PC-9 (cell line): ENCODE measurements around the gene CENPA. TPM values are rescaled to one million over a fixed set of nuclear protein-coding genes. Genes with fewer than 3 reads are reported as not detected.

ENCODE experiments used
- BruUV-seq: library from RNA; stranded (reverse); fragments of 400-500 nt; replicated peaks from 2 replicates; lab custom pipeline; 2021; lab: Mats Ljungman, UMichigan
- CTCF ChIA-PET: fragments of 300-600 bp; sonication (Branson Sonifier 250); formaldehyde crosslinking; loops from one replicate; lab custom pipeline; 2022; ENCODE audit warnings: antibody characterized with exemption; lab: Charles Lee
- POLR2A ChIA-PET: fragments of 300-600 bp; sonication (Branson Sonifier 250); formaldehyde crosslinking; loops from one replicate; lab custom pipeline; 2022; ENCODE audit warnings: antibody characterized with exemption; ENCODE audit not compliant: unreplicated experiment; lab: Charles Lee
- DNase-seq, 2 experiments: peaks; one replicate each; pipeline versions ENCODE4 v3.0.0 to v3.0.0-alpha.2; 2015 to 2022; ENCODE audit warnings: mixed read lengths in 1 of 2
- H2AFZ ChIP-seq: fragments of 200-600 bp; sonication (generic); 2 replicates; pipeline ENCODE4 v1.8.1; 2017; ENCODE audit warnings: antibody characterized with exemption
- H3F3A ChIP-seq: fragments of 200-600 bp; sonication (generic); 2 replicates; pipeline ENCODE4 v1.8.1; 2017; ENCODE audit warnings: antibody characterized with exemption, mild to moderate bottlenecking, low read depth; ENCODE audit not compliant: insufficient read depth
- H3K27ac ChIP-seq: fragments of 200-600 bp; sonication (generic); 2 replicates; pipeline ENCODE4 v1.6.1; 2016; ENCODE audit warnings: mixed run types
- H3K27me3 ChIP-seq: fragments of 200-600 bp; sonication (generic); 2 replicates; pipeline ENCODE4 v1.6.1; 2016; ENCODE audit warnings: low read depth, mixed run types; ENCODE audit not compliant: insufficient read depth
- H3K36me3 ChIP-seq: fragments of 200-600 bp; sonication (generic); 2 replicates; pipeline ENCODE4 v1.6.1; 2016; ENCODE audit warnings: low read depth, mixed run types
- H3K4me1 ChIP-seq: fragments of 200-600 bp; sonication (generic); replicated peaks from 2 replicates; pipeline ENCODE4 v1.6.1; 2016; ENCODE audit warnings: mixed run types; ENCODE audit not compliant: insufficient read depth
- H3K4me2 ChIP-seq: fragments of 200-600 bp; sonication (generic); 2 replicates; pipeline ENCODE4 v1.6.1; 2017; ENCODE audit warnings: mixed run types
- H3K4me3 ChIP-seq: fragments of 200-600 bp; sonication (generic); 2 replicates; pipeline ENCODE4 v1.6.1; 2016; ENCODE audit warnings: mixed run types
- H3K79me2 ChIP-seq: fragments of 200-600 bp; sonication (generic); 2 replicates; pipeline ENCODE4 v1.6.1; 2017; ENCODE audit warnings: low read depth, mixed run types
- H3K9me2 ChIP-seq: fragments of 200-600 bp; sonication (generic); 2 replicates; pipeline ENCODE4 v1.8.1; 2017; ENCODE audit warnings: mild to moderate bottlenecking; ENCODE audit not compliant: insufficient read depth
- H3K9me3 ChIP-seq: fragments of 200-600 bp; sonication (generic); 2 replicates; pipeline ENCODE4 v1.8.1; 2016; ENCODE audit warnings: low read depth; ENCODE audit not compliant: insufficient read depth
- H4K20me1 ChIP-seq: fragments of 200-600 bp; sonication (generic); 2 replicates; pipeline ENCODE4 v1.8.1; 2017; ENCODE audit not compliant: insufficient read depth
- EZH2 ChIP-seq: fragments of 200-600 bp; sonication (generic); IDR thresholded peaks from 2 replicates; pipeline ENCODE4 v1.8.0; 2017; ENCODE audit warnings: antibody characterized with exemption, low read depth
- intact Hi-C: fragments of 100-400 bp; cut with micrococcal nuclease; formaldehyde crosslinking; loops from one replicate; pipeline ENCODE4 v1.10.0; 2022; ENCODE audit not compliant: unreplicated experiment
- total RNA-seq: library from RNA; stranded (reverse); gene quantifications from 2 replicates; pipeline ENCODE4 v1.2.3, GENCODE V29; 2021
- TF ChIP-seq, protein P1 (sequence below): fragments of 200-600 bp; sonication (generic); conservative IDR thresholded peaks from 2 replicates; pipeline ENCODE4 v1.6.1; 2017; ENCODE audit warnings: mixed run types, antibody characterized with exemption, mild to moderate bottlenecking, moderate library complexity

CENPA gene
- total RNA-seq, 1 experiment from 2014 or later = 48.8 TPM

- Histone ChIP-seq H3K9me3 (no peaks in the 10 kb centered on the region), H3K27me3 (no peaks in the 10 kb centered on the region), H3F3A (no peaks in the 10 kb centered on the region; the same call in 1 of the 2 replicates), H3K4me1 (peaks cover 59% of the 10 kb centered on the region), H2AFZ (no peak overlapping the region), H3K4me2 (no peak overlapping the region), H4K20me1 (peaks cover 6% of the 10 kb centered on the region; the same call in 1 of the 2 replicates), H3K79me2 (peaks cover 80% of the 10 kb centered on the region), H3K36me3 (peaks cover 8% of the 10 kb centered on the region; the same call in 1 of the 2 replicates), H3K4me3 (no peak overlapping the region), H3K27ac (no peak overlapping the region), H3K9me2 (no peaks in the 10 kb centered on the region)
- intact Hi-C loops = no loop called here
- POLR2A ChIA-PET = no interaction called here
- TF ChIP-seq, protein P1, sequence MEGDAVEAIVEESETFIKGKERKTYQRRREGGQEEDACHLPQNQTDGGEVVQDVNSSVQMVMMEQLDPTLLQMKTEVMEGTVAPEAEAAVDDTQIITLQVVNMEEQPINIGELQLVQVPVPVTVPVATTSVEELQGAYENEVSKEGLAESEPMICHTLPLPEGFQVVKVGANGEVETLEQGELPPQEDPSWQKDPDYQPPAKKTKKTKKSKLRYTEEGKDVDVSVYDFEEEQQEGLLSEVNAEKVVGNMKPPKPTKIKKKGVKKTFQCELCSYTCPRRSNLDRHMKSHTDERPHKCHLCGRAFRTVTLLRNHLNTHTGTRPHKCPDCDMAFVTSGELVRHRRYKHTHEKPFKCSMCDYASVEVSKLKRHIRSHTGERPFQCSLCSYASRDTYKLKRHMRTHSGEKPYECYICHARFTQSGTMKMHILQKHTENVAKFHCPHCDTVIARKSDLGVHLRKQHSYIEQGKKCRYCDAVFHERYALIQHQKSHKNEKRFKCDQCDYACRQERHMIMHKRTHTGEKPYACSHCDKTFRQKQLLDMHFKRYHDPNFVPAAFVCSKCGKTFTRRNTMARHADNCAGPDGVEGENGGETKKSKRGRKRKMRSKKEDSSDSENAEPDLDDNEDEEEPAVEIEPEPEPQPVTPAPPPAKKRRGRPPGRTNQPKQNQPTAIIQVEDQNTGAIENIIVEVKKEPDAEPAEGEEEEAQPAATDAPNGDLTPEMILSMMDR = no peak
- TF ChIP-seq EZH2 = no peak
- no peak for DNase-seq
- no TSS peak for BruUV-seq
- CTCF ChIA-PET = no interaction called here
These were observed 18.7 kb upstream of the CENPA start for GRCh38 chr2:26767129-26767528.

DNA sequence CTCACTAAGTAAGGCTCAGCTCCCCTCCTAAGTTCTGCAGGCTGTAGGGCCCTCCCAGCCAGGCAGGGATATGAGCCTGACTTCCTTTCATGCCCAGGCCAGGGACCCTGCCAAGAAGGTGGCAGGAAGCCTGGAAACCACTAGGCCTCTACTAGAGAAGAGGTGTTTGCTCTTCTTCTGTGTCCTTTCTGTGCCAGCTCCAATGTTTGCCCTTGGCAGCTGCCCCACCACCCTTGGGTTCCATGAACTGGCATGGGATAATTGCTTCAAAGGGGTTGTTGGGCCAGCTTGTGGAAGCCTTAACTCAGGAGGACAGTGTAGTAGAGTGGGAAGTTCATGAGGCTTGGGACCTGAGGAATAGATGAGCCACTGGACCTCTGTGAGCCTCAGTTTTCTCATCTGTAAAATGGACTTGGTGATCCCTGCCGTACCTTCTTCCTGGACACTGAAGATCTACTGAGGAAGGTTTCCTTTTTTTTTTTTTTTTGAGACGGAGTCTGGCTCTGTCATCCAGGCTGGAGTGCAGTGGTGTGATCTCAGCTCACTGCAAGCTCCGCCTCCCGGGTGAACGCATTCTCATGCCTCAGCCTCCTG, 17.9 kb upstream of the CENPA start:
- Histone ChIP-seq H3K4me2 (no peak overlapping the region), H3F3A (no peaks in the 10 kb centered on the region; the same call in 1 of the 2 replicates), H4K20me1 (peaks cover 11% of the 10 kb centered on the region; the same call in 1 of the 2 replicates), H3K27me3 (no peaks in the 10 kb centered on the region), H2AFZ (no peak overlapping the region), H3K27ac (no peak overlapping the region), H3K79me2 (peaks cover 89% of the 10 kb centered on the region), H3K36me3 (peaks cover 8% of the 10 kb centered on the region; the same call in 1 of the 2 replicates), H3K9me2 (no peaks in the 10 kb centered on the region), H3K4me1 (peaks cover 67% of the 10 kb centered on the region), H3K4me3 (no peak overlapping the region), H3K9me3 (no peaks in the 10 kb centered on the region)
- no peak for TF ChIP-seq EZH2
- TF ChIP-seq, protein P1 = no peak
- intact Hi-C loops = no loop called here
- POLR2A ChIA-PET = interaction anchor here (0.8 kb wide), 1 partner anchor 1014 kb away, joined by 18 read pairs; no protein-coding TSS in a partner anchor
- CTCF ChIA-PET = no interaction called here
- BruUV-seq = no TSS peak
- no peak for DNase-seq

DNA sequence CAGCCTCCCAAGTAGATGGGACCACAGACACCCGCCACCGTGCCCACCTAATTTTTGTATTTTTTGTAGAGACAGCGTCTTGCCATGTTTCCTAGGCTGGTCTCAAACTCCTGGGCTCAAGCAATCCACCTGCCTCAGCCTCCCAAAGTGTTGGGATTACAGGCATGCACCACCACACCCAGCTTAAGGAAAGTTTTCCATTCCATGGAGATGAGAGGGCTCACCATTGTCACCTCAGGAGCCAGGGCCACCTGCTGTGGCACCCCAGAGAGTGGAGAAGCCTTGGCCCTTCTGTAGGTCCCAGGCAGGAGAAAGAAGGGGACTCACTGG, 17.1 kb upstream of the CENPA start:
- Histone ChIP-seq H3K4me2 (peak overlapping the region; percentile 52), H2AFZ (no peak overlapping the region), H3F3A (no peaks in the 10 kb centered on the region; the same call in 1 of the 2 replicates), H3K27me3 (no peaks in the 10 kb centered on the region), H4K20me1 (peaks cover 12% of the 10 kb centered on the region; the same call in 1 of the 2 replicates), H3K27ac (peak overlapping the region; percentile 59), H3K4me1 (peaks cover 64% of the 10 kb centered on the region), H3K9me2 (no peaks in the 10 kb centered on the region), H3K9me3 (no peaks in the 10 kb centered on the region), H3K79me2 (peaks cover 91% of the 10 kb centered on the region), H3K36me3 (peaks cover 8% of the 10 kb centered on the region; the same call in 1 of the 2 replicates), H3K4me3 (no peak overlapping the region)
- CTCF ChIA-PET = interaction anchor here (0.6 kb wide), 2 partner anchors 292 to 298 kb away, joined by 3 to 7 read pairs; no protein-coding TSS in a partner anchor
- no peak for DNase-seq
- POLR2A ChIA-PET = interaction anchor here (0.6 kb wide), 1 partner anchor 516 kb away, joined by 4 read pairs; no protein-coding TSS in a partner anchor
- intact Hi-C loops = no loop called here
- TF ChIP-seq, protein P1 = no peak
- no peak for TF ChIP-seq EZH2
- BruUV-seq = no TSS peak
